ENCODE results near the gene NUTM2G.
"Not testable (repeated sequence)": the region's sequence is repeated elsewhere in the genome, so short reads cannot be mapped to it uniquely, and the experiment has no call there.

- TF ChIP-seq, protein P1, sequence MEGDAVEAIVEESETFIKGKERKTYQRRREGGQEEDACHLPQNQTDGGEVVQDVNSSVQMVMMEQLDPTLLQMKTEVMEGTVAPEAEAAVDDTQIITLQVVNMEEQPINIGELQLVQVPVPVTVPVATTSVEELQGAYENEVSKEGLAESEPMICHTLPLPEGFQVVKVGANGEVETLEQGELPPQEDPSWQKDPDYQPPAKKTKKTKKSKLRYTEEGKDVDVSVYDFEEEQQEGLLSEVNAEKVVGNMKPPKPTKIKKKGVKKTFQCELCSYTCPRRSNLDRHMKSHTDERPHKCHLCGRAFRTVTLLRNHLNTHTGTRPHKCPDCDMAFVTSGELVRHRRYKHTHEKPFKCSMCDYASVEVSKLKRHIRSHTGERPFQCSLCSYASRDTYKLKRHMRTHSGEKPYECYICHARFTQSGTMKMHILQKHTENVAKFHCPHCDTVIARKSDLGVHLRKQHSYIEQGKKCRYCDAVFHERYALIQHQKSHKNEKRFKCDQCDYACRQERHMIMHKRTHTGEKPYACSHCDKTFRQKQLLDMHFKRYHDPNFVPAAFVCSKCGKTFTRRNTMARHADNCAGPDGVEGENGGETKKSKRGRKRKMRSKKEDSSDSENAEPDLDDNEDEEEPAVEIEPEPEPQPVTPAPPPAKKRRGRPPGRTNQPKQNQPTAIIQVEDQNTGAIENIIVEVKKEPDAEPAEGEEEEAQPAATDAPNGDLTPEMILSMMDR (conservative IDR thresholded peaks at IDR 0.05; ENCODE audit: low read depth, low read length): not testable (repeated sequence)
- TF ChIP-seq EZH2 (IDR thresholded peaks at IDR 0.05; ENCODE audit: low read length, unreplicated experiment); EZH2phosphoT487 (IDR thresholded peaks at IDR 0.05; ENCODE audit: borderline replicate concordance, low read length): not testable (repeated sequence)
These were observed 10.1 kb upstream of the NUTM2G start for GRCh38 chr9:96918550-96918949.

Measured in PC-3 (cell line).